HepG2 (cell line): ENCODE data around the gene BET1. TPM values are rescaled to one million over a fixed set of nuclear protein-coding genes. Genes with fewer than 3 reads are reported as not detected.

ENCODE experiments used
- ATAC-seq: fragments of 200-7000 bp; cut with Tn5 transposase; 3 replicates; pipeline ENCODE4 v1.9.1; 2020; ENCODE audit warnings: mild to moderate bottlenecking, moderate library complexity
- BruUV-seq: library from RNA; stranded (reverse); fragments of 400-500 nt; replicated peaks from 2 replicates; lab custom pipeline; 2021; lab: Mats Ljungman, UMichigan
- CTCF ChIA-PET: fragments of 300-600 bp; formaldehyde crosslinking; extraction: SDS; loops from one replicate; lab custom pipeline; 2021; ENCODE audit warnings: low total read pairs, inconsistent platforms, low intra/inter-chr PET ratio; lab: Yijun Ruan, JAX
- POLR2A ChIA-PET: fragments of 350-600 bp; sonication (Branson Sonifier 250); formaldehyde crosslinking; loops from one replicate; lab custom pipeline; 2020; ENCODE audit warnings: antibody characterized with exemption, inconsistent platforms; lab: Yijun Ruan, JAX
- DNase-seq: peaks from one replicate; pipeline ENCODE4 v3.0.0-alpha.2; 2015; ENCODE audit warnings: low spot score
- FAIRE-seq: peaks from 3 replicates; lab custom pipeline; 2011; peaks lifted over from hg19 to GRCh38; lab: Jason Lieb, UNC
- H2AFZ ChIP-seq: one replicate; pipeline ENCODE4 v1.6.1; 2011; ENCODE audit warnings: low read length, inconsistent platforms
- H3K27ac ChIP-seq: fragments of 300-600 bp; 3 replicates; pipeline ENCODE4 v1.8.0; 2011; ENCODE audit warnings: mixed run types, mild to moderate bottlenecking, mixed read lengths, low read length, inconsistent platforms; ENCODE audit not compliant: insufficient read depth; ENCODE audit errors: extremely low read length
- H3K27me3 ChIP-seq, 2 experiments: fragments of 200-600 bp in 1 of 2; 2 replicates in 1 of 2; 3 replicates in 1 of 2; pipeline versions ENCODE4 v1.6.0 to v1.8.0; 2011; ENCODE audit warnings: low read length in 2 of 2, mild to moderate bottlenecking in 2 of 2, moderate library complexity in 2 of 2, inconsistent platforms in 1 of 2; ENCODE audit not compliant: insufficient read depth in 2 of 2, control insufficient read depth in 1 of 2
- H3K36me3 ChIP-seq, 2 experiments: fragments of 200-600 bp in 1 of 2; replicated peaks in 1 of 2; 2 replicates in 1 of 2; 3 replicates in 1 of 2; pipeline versions ENCODE4 v1.5.1 to v1.8.0; 2011; ENCODE audit warnings: low read length in 2 of 2, inconsistent platforms in 1 of 2; ENCODE audit not compliant: insufficient read depth in 2 of 2, control insufficient read depth in 1 of 2
- H3K4me1 ChIP-seq: 2 replicates; pipeline ENCODE4 v1.5.1; 2012; ENCODE audit warnings: low read length, inconsistent platforms; ENCODE audit not compliant: insufficient read depth
- H3K4me2 ChIP-seq: 2 replicates; pipeline ENCODE4 v1.6.0; 2011; ENCODE audit warnings: low read depth, low read length, inconsistent platforms
- H3K4me3 ChIP-seq, 3 experiments: fragments of 200-600 bp in 1 of 3; sonication (generic), shearing (Covaris generic) in 1 of 3; replicated peaks in 1 of 3; 2 replicates each; pipeline ENCODE4 v1.5.1; 2011 to 2016; ENCODE audit warnings: low read length in 3 of 3, inconsistent platforms in 2 of 3, low read depth in 2 of 3, mild to moderate bottlenecking in 2 of 3, control low read depth in 1 of 3, mixed read lengths in 1 of 3; ENCODE audit not compliant: insufficient read depth in 1 of 3
- H3K79me2 ChIP-seq: one replicate; pipeline ENCODE4 v1.6.1; 2011; ENCODE audit warnings: low read length, inconsistent platforms; ENCODE audit not compliant: insufficient read depth
- H3K9ac ChIP-seq: 2 replicates; pipeline ENCODE4 v1.6.0; 2011; ENCODE audit warnings: mild to moderate bottlenecking, low read depth, low read length, inconsistent platforms; ENCODE audit not compliant: insufficient read depth
- H3K9me3 ChIP-seq: 2 replicates; pipeline ENCODE4 v1.5.1; 2012; ENCODE audit warnings: mild to moderate bottlenecking, low read length
- H4K20me1 ChIP-seq: 2 replicates; pipeline ENCODE4 v1.6.0; 2011; ENCODE audit warnings: inconsistent platforms, mild to moderate bottlenecking, low read length, moderate library complexity; ENCODE audit not compliant: insufficient read depth
- BCLAF1 ChIP-seq: fragments of 450-650 bp; IDR thresholded peaks from 2 replicates; pipeline ENCODE4 v1.6.1; 2017; ENCODE audit warnings: mild to moderate bottlenecking
- JUN ChIP-seq: sonication (generic); formaldehyde crosslinking; IDR thresholded peaks from 2 replicates; pipeline ENCODE4 v1.4.0; 2020; ENCODE audit warnings: mild to moderate bottlenecking, missing genetic modification reagents
- KLF9 ChIP-seq: IDR thresholded peaks from 2 replicates; pipeline ENCODE4 v1.6.1; 2016; ENCODE audit warnings: low read depth
- PRDM15 ChIP-seq: sonication (generic); formaldehyde crosslinking; IDR thresholded peaks from 2 replicates; pipeline ENCODE4 v1.4.0; 2020; ENCODE audit warnings: missing genetic modification reagents
- SP5 ChIP-seq: IDR thresholded peaks from 2 replicates; pipeline ENCODE4 v1.6.1; 2016; ENCODE audit warnings: low read depth, borderline replicate concordance
- TCF7 ChIP-seq: sonication (generic); IDR thresholded peaks from 2 replicates; pipeline ENCODE4 v1.6.1; 2016; ENCODE audit warnings: antibody characterized with exemption, low read depth
- ZNF446 ChIP-seq: sonication (generic); formaldehyde crosslinking; IDR thresholded peaks from 2 replicates; pipeline ENCODE4 v1.5.0; 2020; ENCODE audit warnings: mild to moderate bottlenecking, missing genetic modification reagents
- ZNF704 ChIP-seq: sonication (generic); formaldehyde crosslinking; IDR thresholded peaks from 2 replicates; pipeline ENCODE4 v1.8.1; 2023; ENCODE audit warnings: mild to moderate bottlenecking, inconsistent platforms, moderate library complexity, missing genetic modification reagents, borderline replicate concordance
- ZSCAN30 ChIP-seq: sonication (generic); formaldehyde crosslinking; IDR thresholded peaks from 2 replicates; pipeline ENCODE4 v1.5.0; 2020; ENCODE audit warnings: mild to moderate bottlenecking, missing genetic modification reagents
- WGBS: methylation state at CpG from one replicate; pipeline ENCODE4 v1.1.6; 2017; ENCODE audit warnings: low lambda C conversion rate; 5-methylcytosine and 5-hydroxymethylcytosine counted together
- in situ Hi-C: cut with HindIII; loops from 2 replicates; pipeline ENCODE4 v1.10.0; 2017; ENCODE audit warnings: low pct_unique_long_range_greater_than_20kb; ENCODE audit not compliant: extremely low pct_ligation_motif_present
- intact Hi-C: fragments of 100-400 bp; cut with micrococcal nuclease; formaldehyde crosslinking; loops from one replicate; pipeline ENCODE4 v1.10.0; 2022; ENCODE audit not compliant: unreplicated experiment
- polyA plus RNA-seq, 8 experiments: library from polyadenylated mRNA; depleted of rRNA in 3 of 8; stranded (reverse) in 7 of 8; unstranded in 1 of 8; fragments of >200 nt; fragmentation: Illumina TruSeq in 4 of 8; extraction: Trizol in 4 of 8; gene quantifications; 2 replicates each; pipeline versions ENCODE4 v1.2.1 to v1.2.3, GENCODE V29; 2011 to 2016; ENCODE audit warnings: low read depth in 4 of 8, missing spikeins in 1 of 8, mixed read lengths in 1 of 8; ENCODE audit not compliant: insufficient read depth in 1 of 8
- total RNA-seq, 5 experiments: library from RNA; depleted of rRNA; stranded (reverse); fragments of >200 nt; fragmentation: Illumina TruSeq; extraction: Trizol; gene quantifications; 2 replicates each; pipeline ENCODE4 v1.2.3, GENCODE V29; 2016; ENCODE audit warnings: low read depth in 1 of 5

BET1 gene
- total and polyA plus RNA-seq, 2 of the 13 experiments (the other 11 are each of a cell fraction or from before 2014, with no cell fraction given): 23.8 to 33.7 TPM

- DNase-seq: no peak
- Histone ChIP-seq H3K4me2 (no peak overlapping the region), H3K4me1 (no peaks in the 10 kb centered on the region), H3K36me3 (no peaks in the 10 kb centered on the region), H3K27me3 (no peaks in the 10 kb centered on the region), H3K27ac (no peak overlapping the region), H3K79me2 (no peaks in the 10 kb centered on the region), H3K9me3 (no peaks in the 10 kb centered on the region), H4K20me1 (no peaks in the 10 kb centered on the region), H2AFZ (no peak overlapping the region), H3K9ac (no peak overlapping the region)
- in situ Hi-C loops (no loop called here), intact Hi-C loops (no loop called here)
- ATAC-seq: no peak
- BruUV-seq: no TSS peak
- WGBS: 4% methylated on average over 4 of the region's 4 CpGs
- CTCF ChIA-PET: no interaction called here
- TF ChIP-seq PRDM15 (CRISPR knock-in tag): no peak
- no peak for TF ChIP-seq JUN (CRISPR knock-in tag)
- no peak for TF ChIP-seq BCLAF1
- TF ChIP-seq SP5 (CRISPR knock-in tag): no peak
- TF ChIP-seq ZSCAN30 (CRISPR knock-in tag): no peak
- TF ChIP-seq TCF7: no peak
- TF ChIP-seq ZNF704: no peak
- no peak for TF ChIP-seq ZNF446 (CRISPR knock-in tag)
- TF ChIP-seq KLF9 (CRISPR knock-in tag): no peak
- TF ChIP-seq, all 625 proteins: peak for 0
- POLR2A ChIA-PET: no interaction called here
- H3K4me3 ChIP-seq: no peak overlapping the region
- FAIRE-seq: no peak
These were observed 60.2 kb downstream of the BET1 start for GRCh38 chr7:93943816-93944540.
